Heart right ventricle (tissue), 16 donors: ENCODE results near the gene TSPAN16. TPM values are rescaled to one million over a fixed set of nuclear protein-coding genes. Genes with fewer than 3 reads are reported as not detected.

ENCODE experiments used
- ATAC-seq, 8 donors: fragments of 200-7000 bp; cut with Tn5 transposase; one replicate each; pipeline ENCODE4 v1.9.1; 2020; ENCODE audit warnings: mild to moderate bottlenecking in 8 of 8, moderate library complexity in 8 of 8, moderate number of reproducible peaks in 1 of 8
- DNase-seq, 2 donors: peaks; one replicate each; pipeline ENCODE4 v3.0.0-alpha.2; 2020
- H3K27ac ChIP-seq, 10 donors: fragments of 200-600 bp; sonication (generic) in 2 of 10; one replicate each; pipeline versions ENCODE4 v1.5.0 to v1.8.0; 2020 to 2022; ENCODE audit warnings: mild to moderate bottlenecking in 3 of 10
- H3K27me3 ChIP-seq, 7 donors: fragments of 200-600 bp; one replicate each; pipeline ENCODE4 v1.8.0; 2021 to 2022; ENCODE audit warnings: mild to moderate bottlenecking in 2 of 7
- H3K36me3 ChIP-seq, 9 donors: fragments of 200-600 bp; sonication (generic) in 1 of 9; one replicate each; pipeline versions ENCODE4 v1.5.0 to v1.8.0; 2020 to 2022; ENCODE audit warnings: mild to moderate bottlenecking in 2 of 9
- H3K4me1 ChIP-seq, 9 donors: fragments of 200-600 bp; sonication (generic) in 1 of 9; one replicate each; pipeline versions ENCODE4 v1.5.0 to v1.8.0; 2020 to 2022; ENCODE audit warnings: mild to moderate bottlenecking in 4 of 9
- H3K4me3 ChIP-seq, 10 donors: fragments of 200-600 bp; sonication (generic) in 2 of 10; one replicate each; pipeline versions ENCODE4 v1.5.0 to v1.8.0; 2020 to 2022; ENCODE audit warnings: mild to moderate bottlenecking in 7 of 10, moderate library complexity in 2 of 10
- H3K9me3 ChIP-seq, 11 donors: fragments of 200-600 bp in 10 of 11; sonication (generic) in 2 of 11; one replicate each; pipeline versions ENCODE4 v1.5.0 to v1.8.0; 2013 to 2022; ENCODE audit warnings: mild to moderate bottlenecking in 2 of 11, control low read depth in 1 of 11, moderate library complexity in 1 of 11
- CTCF ChIP-seq, 9 donors: fragments of 200-600 bp; sonication (generic) in 2 of 9; IDR thresholded peaks; one replicate each; pipeline versions ENCODE4 v1.5.0 to v1.8.0; 2021 to 2022; ENCODE audit warnings: antibody characterized with exemption in 9 of 9, mild to moderate bottlenecking in 5 of 9, moderate library complexity in 1 of 9
- WGBS, 2 donors: extraction: QIAGEN DNeasy Blood & Tissue Kit; methylation state at CpG; one replicate each; pipeline ENCODE4 v1.1.7; 2013; ENCODE audit warnings: inconsistent platforms in 1 of 2; 5-methylcytosine and 5-hydroxymethylcytosine counted together
- intact Hi-C, 10 donors: fragments of 100-400 bp; cut with DNase I; formaldehyde crosslinking; loops; one replicate each; pipeline versions ENCODE4 v1.11.1 to v1.14.2; 2022
- polyA plus RNA-seq, 2 donors: library from polyadenylated mRNA; stranded (reverse); fragments of 200-250 nt; gene quantifications; one replicate each; pipeline ENCODE4 v1.2.3, GENCODE V29; 2013
- total RNA-seq, 10 donors: library from RNA; stranded (reverse); fragmentation: NEBNext Ultra II Directional in 3 of 10; extraction: Animal tissue kit (Norgen Biotek cat#: 25700) in 3 of 10; gene quantifications; one replicate each; pipeline versions ENCODE4 v1.2.1 to v1.2.4, GENCODE V29; 2021 to 2023
- donor health status: Arrhythmogenic right ventricular cardiomyopathy.
- donor health status: ischemic (EF 13 %, LVEDD 7.1; RV severe dilation, severe dysfunction).
- donor health status: healthy with polysubstance abuse.
- donor health status: DM: no; HTN: yes; CAD: no.
- donor health status: DM: no; HTN: no; CAD: no.
- donor health status: ischemic (EF 25% LVEDD 6.9; RV normal size, moderate dysfunction).
- donor health status: ischemic (EF 25% LVEDD 5.7; RV mildly dilated, moderate dysfunction).
- donor health status: healthy.
- donor health status: DM: yes; HTN: yes; CAD: no.
- donor health status: Ischemic cardiomyopathy.
- donor health status: ischemic (EF 35%, LVEDD 5.7; RV mildly dilated, moderate dysfunction).
- donor health status: nonischemic (EF 11% LVEDD 7.7; RV severe dilation, severe dysfunction).
- donor health status: DM: yes; HTN: yes; CAD: no.
- donor health status: PGD.
- donor health status: ischemic (EF 29% LVEDD 5.4; RV normal size, mild dysfunction).
- donor health status: nonischemic (EF 23%, LVEDD 6.1; RV moderate dilation, normal function).

TSPAN16 gene
- total and polyA plus RNA-seq, 12 donors: not detected

- H3K27me3 ChIP-seq: peaks cover 0 to 16% (median 0%) of the 10 kb centered on the region in 7 donors
- H3K9me3 ChIP-seq: no peaks in the 10 kb centered on the region
- H3K36me3 ChIP-seq: no peaks in the 10 kb centered on the region
- H3K4me3 ChIP-seq: no peak overlapping the region
- 38 to 59% methylated on average over 7 of the region's 7 CpGs for WGBS, 2 donors
- ATAC-seq (peak in 3 of 8 donors; percentile 10 to 33 (median 14)), DNase-seq (no peak)
- H3K4me1 ChIP-seq: peaks cover 9 to 59% (median 23%) of the 10 kb centered on the region in 9 donors
- peak overlapping the region; percentile 51 to 99 (median 80) for H3K27ac ChIP-seq
- TF ChIP-seq CTCF (IDR thresholded peaks at IDR 0.05): no peak
- intact Hi-C loops: loop anchor here in 1 of 10 donors (2.0 kb wide), 1 partner anchor 23 kb away; no protein-coding TSS in a partner anchor
Observed at GRCh38 chr19:11269408-11269807, 26.6 kb upstream of the TSPAN16 start.

- H3K27ac ChIP-seq: peak overlapping the region in 8 of 10 donors; percentile 15 to 79 (median 44)
- H3K36me3 ChIP-seq: no peaks in the 10 kb centered on the region
Observed at GRCh38 chr19:11273296-11273695, 22.7 kb upstream of the TSPAN16 start.

GRCh38 chr19:11273989-11274388, 22.0 kb upstream of the TSPAN16 start:
- peaks cover 0 to 26% (median 0%) of the 10 kb centered on the region in 7 donors for H3K27me3 ChIP-seq
- H3K36me3 ChIP-seq: no peaks in the 10 kb centered on the region
- peak overlapping the region in 1 of 10 donors; percentile 64 for H3K27ac ChIP-seq
- peaks cover 0 to 41% (median 11%) of the 10 kb centered on the region in 9 donors for H3K4me1 ChIP-seq
- H3K4me3 ChIP-seq: no peak overlapping the region
- ATAC-seq (no peak), DNase-seq (no peak)
- no peak for TF ChIP-seq CTCF (IDR thresholded peaks at IDR 0.05)
- H3K9me3 ChIP-seq: no peaks in the 10 kb centered on the region
- intact Hi-C loops: no loop called here
- 76 to 86% methylated on average over 5 of the region's 5 CpGs for WGBS, 2 donors

More at GRCh38 chr19:11273296-11273695, 22.7 kb upstream of the TSPAN16 start:
- intact Hi-C loops: no loop called here
- Histone ChIP-seq H3K4me1 (peaks cover 4 to 41% (median 15%) of the 10 kb centered on the region in 9 donors), H3K4me3 (no peak overlapping the region), H3K9me3 (no peaks in the 10 kb centered on the region), H3K27me3 (peaks cover 0 to 23% (median 0%) of the 10 kb centered on the region in 7 donors)
- 82 to 85% methylated on average over 2 of the region's 2 CpGs for WGBS, 2 donors
- ATAC-seq: no peak
- DNase-seq: no peak
- no peak for TF ChIP-seq CTCF (IDR thresholded peaks at IDR 0.05)

- 73 to 74% methylated on average over 4 of the region's 4 CpGs for WGBS, 2 donors
- no peak for TF ChIP-seq CTCF (IDR thresholded peaks at IDR 0.05)
- intact Hi-C loops: no loop called here
Observed at GRCh38 chr19:11274533-11275086, 21.4 kb upstream of the TSPAN16 start.

More at GRCh38 chr19:11274533-11275086, 21.4 kb upstream of the TSPAN16 start:
- H3K36me3 ChIP-seq: no peaks in the 10 kb centered on the region
- H3K4me1 ChIP-seq: peaks cover 0 to 41% (median 12%) of the 10 kb centered on the region in 9 donors
- peaks cover 0 to 28% (median 0%) of the 10 kb centered on the region in 7 donors for H3K27me3 ChIP-seq
- no peak for DNase-seq
- ATAC-seq: no peak
- peak overlapping the region in 2 of 10 donors; percentile 35 to 64 for H3K27ac ChIP-seq
- no peaks in the 10 kb centered on the region for H3K9me3 ChIP-seq
- H3K4me3 ChIP-seq: no peak overlapping the region
